HFF-Myc (cell line): Measurements from ENCODE around the gene NAE1.
A peak's percentile ranks its signal among the peaks of the same experiment; 100 is the strongest.

Experiments used
- DNase-seq: peaks from one replicate; pipeline ENCODE4 v3.0.0-alpha.2; 2011; ENCODE audit warnings: low read depth; ENCODE audit errors: extremely low read depth
- H3K4me3 ChIP-seq: replicated peaks from 2 replicates; pipeline ENCODE4 v1.5.1; 2011; ENCODE audit warnings: low read depth, mild to moderate bottlenecking, control low read depth, low read length
- CTCF ChIP-seq: IDR thresholded peaks from 2 replicates; pipeline ENCODE4 v1.5.1; 2012; ENCODE audit warnings: mild to moderate bottlenecking, low read depth, low read length, control low read depth; ENCODE audit errors: missing control alignments

Gene NAE1

GRCh38 chr16:66830422-66831404, at the start of gene NAE1:
Gene NAE1, minus strand, starts transcription at chr16:66830976. Its CDS starts 77 bp downstream, at chr16:66830899.
- peak; percentile 52 for DNase-seq
- peak; percentile 98 for TF ChIP-seq CTCF

GRCh38 chr16:66878067-66878466, 47.3 kb upstream of the NAE1 start:
- H3K4me3 ChIP-seq = no peak overlapping the region
- TF ChIP-seq CTCF = no peak
- no peak for DNase-seq

More at GRCh38 chr16:66830422-66831404, at the start of gene NAE1:
- H3K4me3 ChIP-seq = peak within 1 kb of the TSS; percentile 80

- TF ChIP-seq CTCF = no peak
- H3K4me3 ChIP-seq = no peak overlapping the region
- no peak for DNase-seq
Observed at GRCh38 chr16:66874079-66874775, 43.5 kb upstream of the NAE1 start.

- no peak for TF ChIP-seq CTCF
- DNase-seq = no peak
- H3K4me3 ChIP-seq = no peak overlapping the region
Observed at GRCh38 chr16:66873685-66874055, 42.9 kb upstream of the NAE1 start.

- peak; percentile 100 for DNase-seq
- peak overlapping the region; percentile 49 for H3K4me3 ChIP-seq
- peak; percentile 98 for TF ChIP-seq CTCF
Observed at GRCh38 chr16:66872943-66873684, 42.3 kb upstream of the NAE1 start.

GRCh38 chr16:66872559-66872942, 41.8 kb upstream of the NAE1 start:
- no peak for DNase-seq
- TF ChIP-seq CTCF = no peak
- peak overlapping the region; percentile 49 for H3K4me3 ChIP-seq
